WTC11 (cell line): ENCODE data around the gene RAPGEF2. TPM values are rescaled to one million over a fixed set of nuclear protein-coding genes. Genes with fewer than 3 reads are reported as not detected.

Experiments
- ATAC-seq: fragments of 200-7000 bp; cut with Tn5 transposase; 2 replicates; pipeline ENCODE4 v1.10.0; 2021; ENCODE audit warnings: mild to moderate bottlenecking, moderate library complexity
- CTCF ChIA-PET: fragments of 300-600 bp; sonication (Branson Sonifier 250); formaldehyde crosslinking; loops from one replicate; lab custom pipeline; 2021; ENCODE audit warnings: antibody characterized with exemption; lab: Charles Lee
- POLR2A ChIA-PET: fragments of 350-600 bp; sonication (Branson Sonifier 250); formaldehyde crosslinking; loops from one replicate; lab custom pipeline; 2021; ENCODE audit warnings: antibody characterized with exemption; lab: Charles Lee
- DNase-seq: peaks from one replicate; pipeline ENCODE4 v3.0.0; 2021; ENCODE audit warnings: low spot score
- H3K27ac Mint-ChIP-seq: 2 replicates; pipeline ENCODE4 v1.8.0; 2021; ENCODE audit warnings: mixed read lengths
- H3K27me3 Mint-ChIP-seq: 2 replicates; pipeline ENCODE4 v1.8.0; 2021; ENCODE audit warnings: low read depth, mild to moderate bottlenecking, moderate library complexity, mixed read lengths
- H3K36me3 Mint-ChIP-seq: 2 replicates; pipeline ENCODE4 v1.8.0; 2021; ENCODE audit warnings: mixed read lengths
- H3K4me1 Mint-ChIP-seq: 2 replicates; pipeline ENCODE4 v1.8.0; 2022; ENCODE audit warnings: mixed read lengths
- H3K4me3 Mint-ChIP-seq: 2 replicates; pipeline ENCODE4 v1.8.0; 2021; ENCODE audit warnings: mild to moderate bottlenecking, moderate library complexity, mixed read lengths
- H3K9me3 Mint-ChIP-seq: 2 replicates; pipeline ENCODE4 v1.8.0; 2021; ENCODE audit warnings: mixed read lengths
- AR ChIP-seq: fragments of 250-450 bp; sonication (Bioruptor Pico); IDR thresholded peaks from 2 replicates; pipeline ENCODE4 v1.9.0; 2021; ENCODE audit warnings: mild to moderate bottlenecking
- ARID4B ChIP-seq: sonication (generic); formaldehyde crosslinking; IDR thresholded peaks from 2 replicates; pipeline ENCODE4 v1.8.0; 2023; ENCODE audit warnings: missing genetic modification reagents, mild to moderate bottlenecking, borderline replicate concordance
- ATF2 ChIP-seq: sonication (generic); formaldehyde crosslinking; IDR thresholded peaks from 2 replicates; pipeline ENCODE4 v1.8.1; 2022; ENCODE audit warnings: low read depth, missing genetic modification reagents, borderline replicate concordance
- GRHL2 ChIP-seq: fragments of 250-450 bp; sonication (Bioruptor Pico); IDR thresholded peaks from 2 replicates; pipeline ENCODE4 v1.8.0; 2022; ENCODE audit warnings: mild to moderate bottlenecking, moderate library complexity; ENCODE audit not compliant: insufficient replicate concordance, severe bottlenecking
- HMGA2 ChIP-seq: fragments of 250-450 bp; sonication (Bioruptor Pico); IDR thresholded peaks from 2 replicates; pipeline ENCODE4 v1.4.0; 2021; ENCODE audit warnings: mild to moderate bottlenecking, moderate library complexity
- HMGXB4 ChIP-seq: sonication (generic); formaldehyde crosslinking; IDR thresholded peaks from 2 replicates; pipeline ENCODE4 v1.8.1; 2023; ENCODE audit warnings: mild to moderate bottlenecking, moderate library complexity, missing genetic modification reagents
- MXD4 ChIP-seq: fragments of 250-450 bp; sonication (Bioruptor Pico); IDR thresholded peaks from 2 replicates; pipeline ENCODE4 v1.8.0; 2021; ENCODE audit warnings: mild to moderate bottlenecking, moderate library complexity, borderline replicate concordance
- NFATC4 ChIP-seq: fragments of 250-450 bp; sonication (Bioruptor Pico); IDR thresholded peaks from 2 replicates; pipeline ENCODE4 v1.9.0; 2021; ENCODE audit warnings: mild to moderate bottlenecking
- NFE2L1 ChIP-seq: sonication (generic); formaldehyde crosslinking; IDR thresholded peaks from 2 replicates; pipeline ENCODE4 v1.8.1; 2023; ENCODE audit warnings: missing genetic modification reagents
- PRDM15 ChIP-seq: sonication (generic); formaldehyde crosslinking; IDR thresholded peaks from 2 replicates; pipeline ENCODE4 v1.8.0; 2022; ENCODE audit warnings: missing genetic modification reagents
- PREB ChIP-seq: sonication (generic); formaldehyde crosslinking; IDR thresholded peaks from 2 replicates; pipeline ENCODE4 v1.8.1; 2022; ENCODE audit warnings: mild to moderate bottlenecking, missing genetic modification reagents, moderate library complexity, borderline replicate concordance
- TCF7 ChIP-seq: sonication (generic); formaldehyde crosslinking; IDR thresholded peaks from 2 replicates; pipeline ENCODE4 v1.8.0; 2022; ENCODE audit warnings: mild to moderate bottlenecking, low read depth, missing genetic modification reagents, moderate library complexity
- TEAD1 ChIP-seq: sonication (generic); formaldehyde crosslinking; IDR thresholded peaks from 2 replicates; pipeline ENCODE4 v1.8.0; 2022; ENCODE audit warnings: mild to moderate bottlenecking, missing genetic modification reagents
- USF1 ChIP-seq: sonication (generic); formaldehyde crosslinking; IDR thresholded peaks from 2 replicates; pipeline ENCODE4 v1.8.0; 2022; ENCODE audit warnings: mild to moderate bottlenecking, missing genetic modification reagents
- ZNF423 ChIP-seq: fragments of 250-450 bp; sonication (Bioruptor Pico); IDR thresholded peaks from 2 replicates; pipeline ENCODE4 v2.1.2; 2022; ENCODE audit warnings: mild to moderate bottlenecking, moderate library complexity
- ZSCAN18 ChIP-seq: fragments of 250-450 bp; sonication (Bioruptor Pico); IDR thresholded peaks from 2 replicates; pipeline ENCODE4 v2.1.2; 2022; ENCODE audit warnings: mild to moderate bottlenecking, moderate library complexity
- total RNA-seq: library from RNA; stranded (reverse); gene quantifications from 3 replicates; pipeline ENCODE4 v1.2.3, GENCODE V29; 2021

Gene RAPGEF2
- total RNA-seq, 1 experiment from 2014 or later, result 40.6 TPM

- H3K36me3 Mint-ChIP-seq, result no peaks in the 10 kb centered on the region
- POLR2A ChIA-PET, result no interaction called here
- peaks cover 54% of the 10 kb centered on the region for H3K4me1 Mint-ChIP-seq
- peak overlapping the region; percentile 21; the same call in 1 of the 2 replicates for H3K27ac Mint-ChIP-seq
- no peak overlapping the region for H3K4me3 Mint-ChIP-seq
- no peak for DNase-seq
- no peak for TF ChIP-seq NFE2L1
- no peak for TF ChIP-seq NFATC4 (CRISPR knock-in tag)
- no peaks in the 10 kb centered on the region for H3K27me3 Mint-ChIP-seq
- H3K9me3 Mint-ChIP-seq, result peaks cover 4% of the 10 kb centered on the region
- CTCF ChIA-PET, result interaction anchor here (1.2 kb wide), 1 partner anchor 35 kb away, joined by 4 read pairs; no protein-coding TSS in a partner anchor
- ATAC-seq, result no peak
These were observed 124.5 kb downstream of the RAPGEF2 start for GRCh38 chr4:159227378-159227777.

GRCh38 chr4:159227984-159228383 is 125.1 kb downstream of the RAPGEF2 start:
- ChIA-PET POLR2A (interaction anchor here (0.7 kb wide), 1 partner anchor 465 kb away, joined by 3 read pairs; no protein-coding TSS in a partner anchor), CTCF (interaction anchor here (1.2 kb wide), 1 partner anchor 36 kb away, joined by 4 read pairs; no protein-coding TSS in a partner anchor)
- DNase-seq (peak; percentile 21), ATAC-seq (peak; percentile 72)
- Mint-ChIP-seq H3K4me1 (peaks cover 60% of the 10 kb centered on the region), H3K9me3 (peaks cover 6% of the 10 kb centered on the region), H3K27ac (peak overlapping the region; percentile 21), H3K36me3 (no peaks in the 10 kb centered on the region), H3K4me3 (no peak overlapping the region), H3K27me3 (no peaks in the 10 kb centered on the region)
- TF ChIP-seq ZNF423 (CRISPR knock-in tag) (no peak), TEAD1 (CRISPR knock-in tag) (no peak), NFE2L1 (no peak), ZSCAN18 (CRISPR knock-in tag) (no peak), HMGA2 (no peak), AR (CRISPR knock-in tag) (no peak), HMGXB4 (no peak), PREB (CRISPR knock-in tag) (no peak), PRDM15 (CRISPR knock-in tag) (no peak), ATF2 (CRISPR knock-in tag) (no peak), MXD4 (CRISPR knock-in tag) (no peak), GRHL2 (no peak), TCF7 (no peak), USF1 (CRISPR knock-in tag) (no peak), ARID4B (CRISPR knock-in tag) (no peak)
